NCI-H1092 treated with DMSO at 0.1 percent for 48 hours (cell line): ENCODE measurements around the gene CCR4.
"Not testable (repeated sequence)": the region's sequence is repeated elsewhere in the genome, so short reads cannot be mapped to it uniquely, and the experiment has no call there.

Source experiments
- DNase-seq: peaks from one replicate; lab custom pipeline; 2025; lab: John Stamatoyannopoulos, UW

Gene CCR4

DNA sequence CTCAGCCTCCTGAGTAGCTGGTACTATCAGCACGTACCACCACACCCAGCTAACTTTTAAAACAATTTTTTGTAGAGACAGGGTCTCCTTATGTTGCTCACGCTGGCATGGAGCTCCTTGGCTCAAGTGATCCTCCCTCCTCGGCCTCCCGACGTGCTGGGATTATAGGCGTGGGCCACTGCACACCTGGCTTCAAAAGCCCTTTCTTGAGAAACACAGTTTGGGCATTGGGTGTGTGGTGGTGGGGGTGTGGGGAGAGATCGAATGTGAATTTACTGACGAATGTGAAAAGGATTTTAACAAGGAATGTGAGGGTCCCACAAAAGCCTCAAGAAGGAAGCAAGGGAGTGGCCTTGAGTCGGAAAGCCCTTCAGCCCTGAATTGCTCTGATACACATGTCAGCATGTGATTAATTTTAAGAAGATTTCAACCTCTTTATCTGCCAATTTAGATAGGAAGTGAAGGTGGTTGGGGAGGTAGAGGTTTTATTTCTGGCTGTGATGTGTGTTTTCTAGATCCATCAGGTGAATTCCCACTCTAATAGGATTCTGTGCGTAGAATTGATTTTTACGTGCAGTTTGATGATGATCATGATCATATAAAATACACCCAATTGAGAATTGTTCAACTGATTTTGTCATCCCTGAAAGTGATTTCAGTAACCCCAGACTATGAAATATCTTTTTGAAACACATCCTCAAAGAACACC is 1.1 kb downstream of the CCR4 start:
- DNase-seq, result no peak

DNA sequence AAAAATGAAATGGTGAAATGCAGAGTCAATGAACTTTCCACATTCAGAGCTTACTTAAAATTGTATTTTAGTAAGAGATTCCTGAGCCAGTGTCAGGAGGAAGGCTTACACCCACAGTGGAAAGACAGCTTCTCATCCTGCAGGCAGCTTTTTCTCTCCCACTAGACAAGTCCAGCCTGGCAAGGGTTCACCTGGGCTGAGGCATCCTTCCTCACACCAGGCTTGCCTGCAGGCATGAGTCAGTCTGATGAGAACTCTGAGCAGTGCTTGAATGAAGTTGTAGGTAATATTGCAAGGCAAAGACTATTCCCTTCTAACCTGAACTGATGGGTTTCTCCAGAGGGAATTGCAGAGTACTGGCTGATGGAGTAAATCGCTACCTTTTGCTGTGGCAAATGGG is 3.1 kb downstream of the CCR4 start:
- DNase-seq, result no peak

DNA sequence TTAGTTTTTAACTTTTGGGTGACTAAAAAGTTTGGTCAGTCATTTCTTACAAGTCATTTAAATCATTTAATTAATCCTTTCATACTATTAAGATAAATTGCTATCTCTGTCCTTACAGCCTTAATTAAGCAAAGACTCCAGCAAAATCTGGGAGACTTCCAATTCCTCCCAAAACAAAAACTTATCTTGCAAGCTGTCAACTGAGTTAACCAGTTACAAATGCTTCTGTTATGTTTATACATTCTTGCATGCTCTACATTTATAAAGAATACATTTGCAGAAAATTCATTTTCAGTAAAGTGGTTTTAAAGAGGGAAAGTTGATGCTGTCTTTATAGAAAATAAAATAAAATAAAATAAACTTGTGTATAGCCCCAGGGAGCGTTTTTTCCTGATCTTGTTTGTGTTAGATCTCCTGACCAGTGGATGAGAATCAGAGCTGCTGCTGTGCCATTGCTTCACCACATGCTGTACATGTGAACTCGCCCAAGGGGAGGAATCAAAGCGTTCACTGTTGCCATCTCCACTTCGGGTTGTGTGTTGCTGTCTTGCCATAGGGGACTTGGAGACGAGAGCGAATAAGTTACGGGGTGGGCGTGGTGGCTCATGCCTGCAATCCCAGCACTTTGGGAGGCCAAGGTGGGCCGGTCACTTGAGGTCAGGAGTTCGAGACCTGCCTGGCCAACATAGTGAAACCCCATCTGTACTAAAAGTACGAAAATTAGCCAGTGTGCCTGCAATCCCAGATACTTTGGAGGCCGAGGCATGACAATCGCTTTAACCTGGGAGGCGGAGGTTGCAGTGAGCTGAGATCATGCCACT is 5.5 kb downstream of the CCR4 start:
- no peak for DNase-seq

DNA sequence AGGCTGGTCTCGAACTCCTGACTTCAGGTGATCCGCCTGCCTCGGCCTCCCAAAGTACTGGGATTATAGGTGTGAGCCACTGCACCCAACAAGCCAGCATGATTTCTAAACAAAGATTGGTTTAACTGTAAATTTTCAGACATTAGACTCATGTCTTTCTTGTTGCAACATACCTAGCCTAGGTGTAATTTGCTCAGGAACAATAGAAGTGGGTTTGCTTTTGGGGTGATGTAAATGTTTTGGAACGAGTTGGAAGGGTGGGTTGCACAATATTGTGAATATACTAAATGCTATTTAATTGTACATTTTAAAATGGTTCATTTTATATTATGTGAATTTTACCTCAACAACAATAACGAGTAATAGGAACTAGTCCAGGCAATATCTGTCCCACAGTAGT is 7.1 kb downstream of the CCR4 start:
- DNase-seq, result no peak

DNA sequence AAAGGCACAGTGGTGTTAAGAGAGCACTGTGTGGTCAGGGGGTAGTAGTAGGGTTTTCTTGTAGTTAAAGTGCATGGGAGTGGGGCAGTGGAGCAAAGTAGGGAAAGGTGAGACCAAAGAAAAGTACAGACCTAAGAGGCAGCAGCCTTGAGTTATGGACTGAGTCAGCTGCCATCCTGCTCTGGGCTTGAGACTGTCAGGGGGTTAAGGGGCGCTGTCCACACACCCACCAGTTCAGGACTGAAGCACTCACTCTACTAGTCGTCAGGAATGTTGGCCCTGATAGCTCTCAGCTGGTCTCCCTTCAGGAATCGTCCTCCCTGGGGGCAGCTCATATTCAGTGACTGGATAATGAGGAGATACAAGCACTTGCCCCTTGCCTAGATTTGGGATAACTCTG is 7.9 kb downstream of the CCR4 start:
- DNase-seq, result no peak

DNA sequence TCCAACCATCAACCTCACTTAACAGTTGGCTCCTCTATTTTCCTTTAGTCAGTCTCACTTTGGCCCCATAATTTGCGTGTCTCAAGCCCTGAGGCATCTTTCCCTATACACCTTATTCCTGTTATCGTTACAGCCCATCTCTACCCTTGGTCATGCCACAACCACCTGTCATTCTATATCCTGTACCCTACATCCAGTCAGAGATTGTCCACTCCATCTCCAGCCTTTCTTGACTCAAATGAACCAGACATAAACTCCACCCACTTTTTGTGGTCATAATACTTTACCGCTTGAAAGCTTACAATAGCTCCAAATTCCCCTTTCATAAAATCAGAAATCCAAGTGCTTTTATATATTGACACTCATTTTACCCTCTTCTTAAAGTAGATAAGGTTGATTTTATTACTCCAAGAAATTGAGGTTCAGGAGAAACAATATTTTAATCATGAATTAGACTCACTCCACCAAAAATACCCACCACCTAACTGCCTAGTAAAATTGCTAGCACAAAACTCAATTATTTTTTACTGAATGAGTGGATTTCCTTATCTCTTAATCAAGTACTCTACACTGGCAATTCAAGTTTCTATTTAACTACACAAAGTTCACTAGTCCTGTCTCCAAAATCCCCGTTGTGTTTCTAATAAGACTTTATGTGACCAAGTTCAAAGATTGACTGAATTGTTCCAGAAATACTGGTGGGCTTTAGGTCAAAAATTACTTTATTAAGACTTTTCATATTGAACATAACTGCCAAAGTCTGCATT is 9.1 kb downstream of the CCR4 start:
- no peak for DNase-seq

DNA sequence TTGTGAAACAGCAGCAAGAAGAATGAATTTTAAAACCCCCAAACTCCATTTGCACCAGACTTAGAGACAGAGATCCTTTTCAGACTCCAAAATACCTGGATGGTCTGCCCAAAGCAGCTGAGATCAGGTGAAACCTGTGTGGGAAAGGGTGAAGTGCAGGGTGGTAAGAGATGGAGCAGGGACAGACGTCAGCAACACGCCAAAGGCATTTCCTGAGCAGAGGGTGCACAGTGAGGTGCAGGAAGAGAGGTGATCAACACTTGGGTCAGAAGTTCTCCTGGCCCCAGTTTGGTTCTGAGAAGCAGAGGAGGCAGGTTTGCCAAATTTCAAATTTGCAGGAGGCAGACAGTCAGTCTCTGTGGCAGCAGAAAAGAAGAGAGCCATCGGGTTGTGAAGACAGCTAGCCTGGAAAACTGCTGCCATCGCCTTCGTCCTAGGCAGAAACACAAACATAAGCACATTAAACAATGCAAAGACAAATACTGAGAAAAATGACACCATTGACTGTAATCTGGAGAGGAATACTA is 9.8 kb downstream of the CCR4 start:
- no peak for DNase-seq

DNA sequence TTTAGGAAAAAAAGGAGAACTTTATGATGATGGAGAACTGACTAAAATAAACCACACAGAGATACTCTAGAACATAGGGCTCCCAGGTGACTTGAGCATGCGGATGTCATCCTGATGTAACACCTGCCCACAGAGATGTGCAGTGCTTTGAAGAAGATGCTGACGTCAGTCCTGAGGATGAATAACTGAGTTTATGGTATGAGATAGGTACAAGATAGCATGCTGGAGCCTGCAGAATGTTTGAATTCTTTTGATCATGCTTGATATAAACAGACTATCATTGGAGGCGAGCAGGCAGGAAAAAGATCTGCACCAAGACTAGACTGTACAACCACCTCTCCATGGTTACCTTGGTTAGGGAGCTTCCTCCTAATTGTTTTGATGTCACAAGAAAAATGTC is 12.4 kb downstream of the CCR4 start:
- DNase-seq, result no peak

DNA sequence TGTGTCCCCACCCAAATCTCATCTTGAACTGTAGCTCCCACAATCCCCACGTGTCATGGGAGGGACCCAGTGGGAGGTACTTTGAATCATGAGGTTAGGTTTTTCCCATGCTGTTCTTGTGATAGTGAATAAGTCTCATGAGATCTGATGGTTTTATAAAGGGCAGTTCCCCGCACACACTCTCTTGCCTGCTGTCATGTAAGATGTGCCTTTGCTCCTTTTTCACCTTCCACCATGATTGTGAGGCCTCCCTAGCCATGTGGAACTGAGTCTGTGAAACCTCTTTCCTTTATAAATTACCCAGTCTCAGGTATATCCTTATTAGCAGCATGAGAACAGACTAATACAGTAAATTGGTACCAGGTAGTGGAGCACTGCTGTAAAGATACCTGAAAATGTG is 13.3 kb downstream of the CCR4 start:
- not testable (repeated sequence) for DNase-seq

DNA sequence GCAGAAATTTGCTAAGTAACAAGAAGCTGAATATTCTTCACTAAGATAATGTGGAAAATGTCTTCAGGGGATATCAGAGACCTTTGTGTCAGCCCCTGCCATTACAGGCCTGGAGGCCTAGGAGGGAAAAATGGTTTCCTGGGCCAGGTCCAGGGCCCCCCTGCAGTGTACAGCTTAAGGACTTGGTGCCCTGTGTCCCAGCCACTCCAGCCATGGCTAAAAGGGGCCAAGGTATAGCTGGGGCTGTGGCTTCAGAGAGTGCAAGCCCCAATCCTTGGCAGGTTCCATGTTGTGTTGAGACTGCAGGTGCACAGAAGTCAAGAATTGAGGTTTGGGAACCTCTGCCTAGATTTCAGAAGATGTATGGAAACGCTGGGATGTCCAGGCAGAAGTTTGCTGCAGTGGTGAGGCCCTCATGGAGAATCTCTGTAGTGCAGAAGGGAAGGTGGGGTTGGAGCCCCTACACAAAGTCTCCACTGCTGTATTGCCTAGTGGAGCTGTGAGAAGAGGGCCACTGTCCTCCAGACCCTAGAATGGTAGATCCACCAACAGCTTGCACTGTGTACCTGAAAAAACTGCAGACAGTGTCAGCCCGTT is 14.3 kb downstream of the CCR4 start:
- DNase-seq, result not testable (repeated sequence)

DNA sequence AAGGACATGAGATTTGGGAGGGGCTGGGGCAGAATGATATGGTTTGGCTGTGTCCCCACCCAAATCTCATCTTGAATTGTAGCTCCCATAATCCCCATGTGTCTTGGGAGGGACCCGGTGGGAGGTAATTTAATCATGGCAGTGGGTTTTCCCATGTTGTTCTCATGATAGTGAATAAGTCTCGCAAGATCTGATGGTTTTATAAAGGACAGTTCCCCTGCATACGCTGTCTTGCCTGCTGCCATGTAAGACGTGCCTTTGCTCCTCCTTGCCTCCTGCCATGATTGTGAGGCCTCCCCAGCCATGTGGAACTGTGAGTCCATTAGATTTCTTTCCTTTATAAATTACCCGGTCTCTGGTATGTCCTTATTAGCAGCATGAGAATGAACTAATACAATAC is 15.2 kb downstream of the CCR4 start:
- not testable (repeated sequence) for DNase-seq

DNA sequence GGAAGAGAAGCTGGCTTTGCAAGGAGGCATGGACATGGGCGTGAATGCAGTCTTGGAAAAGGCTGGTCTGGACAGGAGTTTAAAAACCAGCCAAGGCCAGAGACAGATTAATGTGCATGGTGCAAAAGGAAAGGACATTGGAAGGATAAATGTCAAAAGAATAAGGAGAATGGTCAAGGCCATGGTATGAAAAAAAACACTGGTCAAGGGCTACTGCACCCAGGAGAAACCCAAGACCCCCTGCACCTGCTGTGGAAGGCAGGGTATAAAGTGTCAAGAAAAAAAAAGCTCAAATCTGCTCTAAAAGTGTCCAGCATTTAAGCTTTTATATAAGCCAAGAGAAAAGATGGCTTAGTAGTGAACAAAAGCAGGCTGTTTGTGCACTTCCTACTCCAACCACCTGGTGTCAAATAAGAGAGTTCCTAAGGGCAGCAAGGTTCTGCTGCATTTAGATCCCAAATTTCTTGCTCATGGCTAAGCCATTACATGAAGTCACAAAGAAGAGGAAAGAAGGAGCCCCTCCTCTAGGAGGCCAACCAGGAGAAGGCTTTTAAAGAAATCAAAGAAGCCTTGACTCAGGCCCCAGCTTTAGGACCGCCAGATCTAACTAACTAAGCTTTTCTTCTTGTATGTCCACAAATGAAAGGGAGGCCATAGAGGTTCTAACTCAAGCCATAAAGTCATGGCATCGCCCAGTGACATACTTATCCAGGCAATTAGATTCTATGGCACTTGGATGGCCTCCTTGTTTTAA is 16.9 kb downstream of the CCR4 start:
- no peak for DNase-seq

DNA sequence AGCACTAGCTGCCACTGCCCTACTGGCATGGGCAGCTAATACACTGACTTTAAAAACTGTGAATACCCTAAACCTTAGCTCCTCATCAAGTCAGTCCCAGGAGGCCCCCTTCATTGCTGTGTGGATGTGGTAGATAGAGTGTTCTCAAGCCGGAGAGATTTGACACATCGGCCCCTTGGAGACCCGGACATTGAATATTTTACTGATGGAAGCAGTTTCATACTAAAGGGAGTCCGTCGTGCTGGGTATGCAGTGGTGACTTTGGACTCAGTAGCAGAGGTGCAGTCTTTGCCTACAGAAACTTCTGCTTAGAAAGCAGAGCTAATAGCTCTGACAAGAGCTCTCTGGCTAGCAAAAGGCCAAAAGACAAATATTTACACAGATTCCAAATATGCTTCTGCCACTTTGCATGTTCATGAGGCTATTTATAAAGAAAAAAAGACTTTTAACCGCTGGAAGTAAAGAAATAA is 17.5 kb downstream of the CCR4 start:
- peak; percentile 42 for DNase-seq

DNA sequence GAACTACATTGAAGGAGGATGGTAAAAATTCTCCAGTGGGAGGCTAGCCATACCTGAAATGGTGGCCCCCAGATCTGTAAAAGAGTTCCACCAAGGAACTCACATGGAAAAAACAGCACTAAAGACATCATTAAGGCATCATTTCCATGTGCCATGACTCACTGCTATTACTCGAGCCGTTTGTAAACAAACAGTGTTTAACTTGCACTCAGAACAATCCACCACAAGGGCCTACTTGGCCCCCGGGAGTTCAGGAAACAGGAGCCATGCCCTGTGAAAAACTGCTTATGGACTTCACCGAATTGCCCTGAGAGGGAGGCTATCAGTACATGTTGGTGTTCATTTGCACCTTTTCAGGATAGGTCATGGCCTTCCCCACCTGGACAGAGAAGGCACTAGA is 18.2 kb downstream of the CCR4 start:
- no peak for DNase-seq

DNA sequence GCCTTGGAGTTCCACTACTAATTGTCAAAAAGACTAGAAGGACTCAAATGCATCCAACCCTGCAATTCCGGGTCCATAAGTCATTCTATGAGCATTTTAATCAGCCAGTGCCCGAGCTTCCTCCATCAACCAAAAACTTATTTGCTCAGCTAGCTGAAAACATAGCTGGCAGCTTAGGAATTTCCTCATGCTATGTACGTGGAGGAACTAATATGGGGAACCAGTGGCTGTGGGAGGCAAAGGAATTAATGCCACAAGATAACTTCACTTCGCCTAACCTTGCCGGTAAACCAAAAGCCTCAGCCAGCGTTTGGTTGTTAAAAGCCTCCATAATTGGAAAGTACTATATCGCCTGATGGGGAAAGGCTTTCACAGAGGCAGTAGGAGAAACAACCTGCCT is 19.8 kb downstream of the CCR4 start:
- not testable (repeated sequence) for DNase-seq

DNA sequence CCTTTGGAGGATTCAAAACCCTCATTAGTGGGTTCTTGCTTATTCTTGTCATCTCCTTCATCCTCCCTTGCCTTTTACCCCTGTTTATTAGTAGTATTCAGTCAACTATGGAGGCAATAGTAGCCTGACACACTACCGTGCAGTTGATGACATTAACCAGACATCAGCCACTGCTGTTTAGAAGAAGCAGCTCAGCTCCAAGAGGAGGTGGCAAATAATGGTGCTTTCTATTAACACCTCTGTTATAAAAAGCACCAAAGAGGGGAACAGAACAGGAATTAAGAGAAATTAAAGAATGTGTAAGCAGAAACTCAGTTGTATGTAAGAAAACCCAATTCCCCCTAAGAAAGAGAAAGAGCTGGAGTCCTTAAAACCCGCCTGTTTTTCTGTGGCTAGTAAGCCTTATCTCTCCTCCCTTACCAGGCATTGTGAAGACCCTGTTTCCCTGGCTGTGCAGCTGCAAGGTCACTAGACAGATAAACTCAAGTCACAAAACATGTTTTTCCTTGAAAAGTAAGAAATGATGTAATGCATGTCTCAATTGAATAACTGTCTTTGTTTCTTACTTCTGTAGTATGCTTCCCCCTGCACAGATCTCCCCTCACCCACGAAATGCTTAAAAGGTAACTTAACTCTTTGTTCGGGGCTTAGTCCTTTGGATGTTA is 21.2 kb downstream of the CCR4 start:
- DNase-seq, result no peak

DNA sequence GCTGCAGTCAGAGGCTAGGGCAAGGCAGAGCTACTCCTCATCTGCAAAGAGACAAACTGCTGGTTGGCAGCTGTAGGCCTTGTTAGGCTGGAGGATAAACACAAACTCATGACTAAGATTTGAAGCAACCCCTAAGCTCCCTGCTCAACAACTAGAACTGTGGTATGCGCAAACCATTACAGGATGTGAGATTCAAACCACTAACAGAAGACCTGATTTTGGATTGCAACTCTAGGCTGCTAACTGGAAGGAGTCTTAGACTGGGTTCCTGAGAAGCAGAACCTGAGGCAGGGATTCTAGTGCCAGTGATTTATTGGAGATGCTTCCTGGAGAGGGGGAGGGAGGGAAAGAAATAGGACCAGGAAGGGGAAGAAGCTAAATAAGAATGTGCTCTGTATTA is 22.5 kb downstream of the CCR4 start:
- DNase-seq, result no peak

DNA sequence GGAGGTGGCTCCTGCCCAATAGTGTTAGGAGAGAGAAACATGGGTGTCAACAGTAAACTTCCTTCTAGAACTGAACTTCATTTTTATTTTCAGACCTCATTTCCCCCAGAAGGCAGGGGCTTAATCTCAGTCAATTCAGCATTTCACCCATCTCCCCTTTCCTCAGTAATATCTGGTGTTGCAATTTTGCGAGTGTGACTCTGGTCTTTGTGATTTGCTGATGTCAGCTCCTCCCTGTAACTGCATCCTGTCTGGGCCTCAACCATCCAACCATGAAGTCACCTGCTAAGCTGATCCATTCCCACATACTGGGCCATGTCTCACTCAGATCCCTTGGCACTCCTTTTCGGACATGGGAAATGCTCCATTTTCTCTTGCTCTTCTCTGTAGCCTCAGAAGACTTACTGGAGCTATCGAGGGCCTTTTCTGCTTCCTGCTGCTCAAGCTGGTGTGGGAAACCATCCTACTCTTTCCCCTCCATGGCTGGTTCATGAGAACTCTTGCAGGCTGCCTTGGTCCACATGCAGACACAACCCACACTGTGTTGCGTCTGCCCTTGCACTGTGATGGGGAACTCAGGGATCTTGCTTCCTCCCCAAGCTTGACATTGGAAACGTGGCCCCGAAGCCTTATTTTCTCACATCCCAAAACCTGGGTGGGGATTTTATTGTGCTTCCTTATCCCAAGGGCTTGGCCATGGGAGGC is 24.6 kb downstream of the CCR4 start:
- DNase-seq, result no peak

DNA sequence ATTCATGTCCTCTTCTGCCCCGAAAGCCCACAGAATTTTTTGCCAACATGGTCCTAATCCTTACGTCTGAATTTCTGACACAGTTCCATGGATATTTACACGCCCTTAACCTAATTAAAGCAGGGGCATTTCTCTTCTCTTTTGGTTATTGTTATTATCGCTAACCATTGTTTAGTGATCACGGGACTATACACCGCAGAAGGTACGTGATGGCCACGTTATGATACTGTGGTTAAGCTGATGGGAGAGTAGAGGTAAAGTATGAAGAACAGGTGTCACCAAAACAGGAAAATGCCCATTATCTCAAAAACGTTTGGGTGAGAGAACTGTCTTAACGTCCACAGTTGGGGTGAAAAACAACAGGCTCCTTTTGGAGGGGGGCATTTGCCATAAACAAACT is 26.4 kb downstream of the CCR4 start:
- no peak for DNase-seq

DNA sequence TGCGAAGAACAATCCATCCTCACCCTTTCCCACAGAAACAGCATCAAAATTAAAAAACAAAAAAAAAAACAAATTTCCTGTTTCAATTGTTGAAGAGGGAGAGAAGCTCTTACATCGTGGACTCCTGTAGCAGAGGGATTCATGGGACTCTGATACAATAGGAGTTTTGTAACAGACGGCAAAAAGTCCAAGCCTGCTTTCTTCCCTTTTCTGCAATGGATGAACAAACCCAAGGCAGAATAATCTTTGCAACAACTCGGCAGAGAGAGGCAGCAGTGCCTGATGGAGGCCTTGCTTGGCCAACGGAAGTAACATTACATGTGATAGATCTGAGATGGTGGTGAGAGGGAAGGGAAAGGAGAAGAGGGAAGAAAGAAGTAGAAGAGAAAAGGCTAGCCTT is 26.9 kb downstream of the CCR4 start:
- no peak for DNase-seq
